K562 (cell line): Measurements from ENCODE around the gene USF2.

Experiments
- EZH2 ChIP-seq: IDR thresholded peaks from 2 replicates; pipeline ENCODE4 v1.6.1; 2012; ENCODE audit warnings: low read depth, mild to moderate bottlenecking, inconsistent platforms, low read length, borderline replicate concordance
- KAT7 ChIP-seq: sonication (generic); formaldehyde crosslinking; IDR thresholded peaks from 2 replicates; pipeline ENCODE4 v1.8.0; 2022; ENCODE audit warnings: missing genetic modification reagents, mild to moderate bottlenecking, borderline replicate concordance
- NFRKB ChIP-seq: fragments of 450-650 bp; IDR thresholded peaks from 2 replicates; pipeline ENCODE4 v1.6.1; 2016; ENCODE audit warnings: low read depth
- POU5F1 ChIP-seq: fragments of 150-350 bp; IDR thresholded peaks from 2 replicates; pipeline ENCODE4 v1.6.1; 2014; ENCODE audit warnings: borderline replicate concordance, low read length, low read depth, mild to moderate bottlenecking; ENCODE audit not compliant: partially characterized antibody
- SIN3A ChIP-seq, 2 experiments: fragments of 150-350 bp in 1 of 2; IDR thresholded peaks; 2 replicates each; pipeline ENCODE4 v1.6.1; 2011 to 2016; ENCODE audit warnings: borderline replicate concordance in 2 of 2, low read depth in 2 of 2, low read length in 2 of 2, mild to moderate bottlenecking in 2 of 2, moderate library complexity in 2 of 2; ENCODE audit not compliant: control insufficient read depth in 1 of 2
- ZNF431 ChIP-seq: sonication (generic); formaldehyde crosslinking; IDR thresholded peaks from 2 replicates; pipeline ENCODE4 v1.8.0; 2022; ENCODE audit warnings: mild to moderate bottlenecking, missing genetic modification reagents
- TF ChIP-seq, protein P1 (sequence below), 3 experiments: IDR thresholded peaks in 2 of 3; conservative IDR thresholded peaks in 1 of 3; 2 replicates each; pipeline ENCODE4 v1.5.1; 2011 to 2012; ENCODE audit warnings: low read length in 3 of 3, mild to moderate bottlenecking in 3 of 3, control low read depth in 2 of 3, improper control_type of control experiment in 1 of 3, inconsistent platforms in 1 of 3, low read depth in 1 of 3, mixed read lengths in 1 of 3, moderate library complexity in 1 of 3; ENCODE audit not compliant: insufficient read depth in 2 of 3

DNA sequence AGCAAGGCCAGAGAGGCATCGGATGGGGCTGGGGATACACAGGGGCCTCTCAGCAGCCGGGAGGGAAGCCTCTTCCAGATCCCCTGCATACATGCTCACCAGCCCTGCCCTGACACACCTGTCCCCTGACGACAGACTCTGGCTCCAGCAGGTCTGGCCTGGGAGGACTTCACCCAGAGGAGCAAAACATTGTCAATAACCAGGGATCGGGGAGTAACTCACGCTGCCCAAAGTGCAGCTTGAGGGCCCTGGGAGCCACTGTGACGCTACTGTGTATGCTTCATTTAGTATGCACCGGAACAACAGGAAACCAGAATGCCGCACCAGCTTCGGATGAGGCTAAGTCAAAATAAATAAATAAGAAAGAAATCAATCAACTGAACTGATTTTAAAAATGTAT is 47.8 kb downstream of the USF2 start:
- TF ChIP-seq NFRKB (no peak), SIN3A (IDR thresholded peaks at IDR 0.05; ENCODE audit: borderline replicate concordance in 2 of 2, control insufficient read depth in 1 of 2, low read depth in 2 of 2, low read length in 2 of 2) (no peak), POU5F1 (no peak), EZH2 (no peak), KAT7 (CRISPR knock-in tag) (no peak), ZNF431 (no peak)
- TF ChIP-seq, protein P1, sequence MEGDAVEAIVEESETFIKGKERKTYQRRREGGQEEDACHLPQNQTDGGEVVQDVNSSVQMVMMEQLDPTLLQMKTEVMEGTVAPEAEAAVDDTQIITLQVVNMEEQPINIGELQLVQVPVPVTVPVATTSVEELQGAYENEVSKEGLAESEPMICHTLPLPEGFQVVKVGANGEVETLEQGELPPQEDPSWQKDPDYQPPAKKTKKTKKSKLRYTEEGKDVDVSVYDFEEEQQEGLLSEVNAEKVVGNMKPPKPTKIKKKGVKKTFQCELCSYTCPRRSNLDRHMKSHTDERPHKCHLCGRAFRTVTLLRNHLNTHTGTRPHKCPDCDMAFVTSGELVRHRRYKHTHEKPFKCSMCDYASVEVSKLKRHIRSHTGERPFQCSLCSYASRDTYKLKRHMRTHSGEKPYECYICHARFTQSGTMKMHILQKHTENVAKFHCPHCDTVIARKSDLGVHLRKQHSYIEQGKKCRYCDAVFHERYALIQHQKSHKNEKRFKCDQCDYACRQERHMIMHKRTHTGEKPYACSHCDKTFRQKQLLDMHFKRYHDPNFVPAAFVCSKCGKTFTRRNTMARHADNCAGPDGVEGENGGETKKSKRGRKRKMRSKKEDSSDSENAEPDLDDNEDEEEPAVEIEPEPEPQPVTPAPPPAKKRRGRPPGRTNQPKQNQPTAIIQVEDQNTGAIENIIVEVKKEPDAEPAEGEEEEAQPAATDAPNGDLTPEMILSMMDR (IDR thresholded peaks at IDR 0.05 in 2 of 3, conservative IDR thresholded peaks at IDR 0.05 in 1 of 3; ENCODE audit: insufficient read depth in 2 of 3, low read depth in 1 of 3, low read length in 3 of 3): no peak
